NOMO-1 (cell line): ENCODE measurements around the gene ISG20L2.

Experiments
- DNase-seq, 2 experiments: peaks; one replicate each; lab custom pipeline; 2025; ENCODE audit not compliant: unreplicated experiment in 2 of 2; lab: John Stamatoyannopoulos, UW

The ISG20L2 gene

GRCh38 chr1:156742017-156742416 is 13.5 kb upstream of the ISG20L2 start:
- no peak for DNase-seq

DNA sequence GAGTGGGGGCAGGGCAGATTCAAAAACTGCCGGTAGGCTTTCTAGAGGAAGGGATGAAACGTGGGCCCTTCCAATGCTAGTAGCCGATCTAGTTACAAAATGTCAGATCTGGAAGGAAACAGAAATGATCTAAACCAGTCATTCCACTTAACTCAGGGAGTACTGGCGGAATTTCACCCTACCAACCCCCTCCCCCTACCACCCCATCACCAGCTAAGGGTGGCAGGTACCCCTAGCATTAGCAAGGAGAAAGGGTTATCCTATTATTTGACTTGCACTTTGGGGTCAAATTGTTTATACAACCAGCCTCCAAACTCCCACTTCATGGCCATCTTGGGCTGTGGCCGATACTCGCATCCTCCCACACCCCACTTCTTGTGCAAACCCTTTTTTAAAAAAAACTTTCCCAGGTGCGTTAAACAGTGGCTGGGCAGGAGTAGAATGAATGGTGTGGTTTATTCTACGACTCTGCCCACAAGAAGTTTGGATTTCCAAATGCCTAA is 13.0 kb upstream of the ISG20L2 start:
- DNase-seq = no peak

GRCh38 chr1:156740741-156741480 is 12.3 kb upstream of the ISG20L2 start, which contains the start of gene MRPL24:
Gene MRPL24, minus strand, starts transcription at chr1:156741088. Its CDS starts 2,384 bp downstream, at chr1:156738704.
- DNase-seq = peak; percentile 99

DNA sequence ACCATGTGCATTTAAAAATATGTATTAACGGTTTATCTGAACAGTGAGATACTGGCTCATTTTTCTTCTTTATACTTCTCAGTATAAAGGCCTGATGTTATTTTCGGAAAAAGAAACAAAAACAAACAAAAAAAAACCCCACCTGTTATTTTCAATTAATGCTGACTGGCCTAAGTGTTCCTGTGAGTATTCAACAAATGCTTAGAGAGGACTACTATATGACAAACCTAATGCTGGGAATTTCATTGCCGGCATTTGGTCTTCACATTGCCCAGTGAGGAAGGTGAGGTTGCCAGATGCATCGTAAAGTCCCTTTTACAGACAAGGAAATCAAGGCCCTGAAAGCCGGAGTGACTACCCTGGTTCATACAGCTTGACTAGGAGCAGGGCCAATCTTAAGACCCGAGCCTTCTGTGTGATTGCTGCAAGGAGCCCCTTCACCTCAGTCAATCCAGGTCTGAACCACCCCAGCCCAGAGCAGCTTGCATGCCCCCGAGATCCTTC is 11.7 kb upstream of the ISG20L2 start:
- DNase-seq = peak in 1 of 2 experiments; percentile 13

- no peak for DNase-seq
Measured at GRCh38 chr1:156738916-156739315, 10.3 kb upstream of the ISG20L2 start.

GRCh38 chr1:156738407-156738806 is 9.8 kb upstream of the ISG20L2 start:
- no peak for DNase-seq

DNA sequence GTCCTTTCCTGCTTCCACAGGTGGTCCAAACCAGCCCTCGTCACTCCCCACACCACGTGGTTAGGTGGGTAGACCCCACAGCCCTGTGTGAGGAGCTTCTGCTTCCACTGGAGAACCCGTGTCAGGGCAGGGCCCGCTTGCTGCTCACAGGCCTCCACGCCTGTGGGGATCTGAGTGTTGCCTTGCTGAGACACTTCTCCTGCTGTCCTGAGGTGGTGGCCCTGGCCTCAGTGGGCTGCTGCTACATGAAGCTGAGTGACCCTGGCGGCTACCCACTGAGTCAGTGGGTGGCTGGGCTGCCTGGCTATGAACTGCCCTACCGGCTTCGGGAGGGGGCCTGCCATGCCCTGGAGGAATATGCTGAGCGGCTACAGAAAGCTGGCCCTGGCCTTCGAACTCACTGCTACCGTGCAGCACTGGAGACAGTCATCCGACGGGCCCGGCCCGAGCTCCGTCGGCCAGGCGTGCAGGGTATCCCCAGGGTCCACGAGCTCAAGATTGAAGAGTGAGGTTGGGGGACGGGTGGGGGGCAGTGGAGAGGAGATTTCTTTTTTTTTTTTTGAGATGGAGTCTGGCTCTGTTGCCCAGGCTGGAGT is 5.5 kb upstream of the ISG20L2 start:
- DNase-seq = no peak

DNA sequence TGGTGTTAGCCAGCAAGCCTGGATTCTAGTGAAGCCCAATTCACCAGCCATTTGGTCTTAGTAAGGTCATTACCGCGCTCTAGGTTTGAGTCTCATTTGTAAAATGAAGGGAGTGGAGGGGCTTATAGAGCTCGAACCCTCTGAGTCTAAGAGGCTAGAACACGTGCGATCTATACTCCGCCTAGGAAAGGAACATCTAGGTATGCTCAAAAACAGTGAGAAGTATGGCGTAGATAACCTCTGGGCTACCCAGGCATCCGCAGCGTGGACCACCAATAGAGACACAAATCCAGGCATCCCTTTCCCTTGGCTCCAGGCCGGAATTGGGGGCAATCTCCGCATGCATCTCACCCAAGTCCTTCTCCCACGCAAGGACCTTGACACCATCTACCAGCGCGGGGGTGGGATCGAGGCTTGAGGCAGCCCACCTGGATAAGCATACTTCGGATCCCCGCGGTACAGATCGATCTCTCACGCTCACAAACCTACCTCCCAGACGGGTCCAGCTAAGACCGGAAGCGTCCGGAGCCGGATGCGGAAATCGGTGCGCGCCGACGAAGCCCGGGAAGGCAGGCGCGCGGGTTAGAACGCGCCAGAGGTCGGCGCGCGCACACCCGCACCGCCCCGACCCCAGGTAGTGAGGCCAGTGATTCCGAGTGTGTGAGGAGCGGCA is 504 bp downstream of the ISG20L2 start, which contains the start of gene METTL25B:
Gene METTL25B (plus strand): TSS at position 544 of the 673 bp plus-strand sequence. CDS start 636 bp downstream, outside the sequence.
- peak; percentile 67 to 90 for DNase-seq

- DNase-seq = peak in 1 of 2 experiments; percentile 6
Measured at GRCh38 chr1:156727492-156727891, 1.1 kb downstream of the ISG20L2 start.

- DNase-seq = peak; percentile 32 to 76
Measured at GRCh38 chr1:156726549-156727226, 1.9 kb downstream of the ISG20L2 start.

GRCh38 chr1:156725683-156726280 is 2.8 kb downstream of the ISG20L2 start:
- DNase-seq = peak; percentile 82 to 93

GRCh38 chr1:156721535-156721934 is 7.0 kb downstream of the ISG20L2 start:
- no peak for DNase-seq

DNA sequence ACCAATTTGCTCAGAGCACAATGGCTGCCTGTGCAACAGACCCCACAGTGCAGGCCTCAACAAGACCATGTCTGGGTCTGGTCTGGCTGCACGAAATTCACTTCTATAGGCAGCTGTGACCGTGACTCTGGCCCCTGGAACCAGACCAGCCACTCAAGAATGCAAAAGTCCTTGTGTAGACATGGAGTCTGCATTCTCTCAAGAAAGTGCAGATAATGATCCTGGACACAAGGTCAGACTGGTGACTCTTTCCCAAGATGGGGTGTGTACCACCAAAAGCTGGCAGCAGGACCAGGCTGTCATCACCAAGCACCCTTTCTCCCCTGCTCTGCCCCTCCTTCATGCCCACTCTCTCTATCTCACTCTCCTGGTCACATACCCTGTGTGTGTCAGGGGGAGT is 7.4 kb downstream of the ISG20L2 start:
- DNase-seq = no peak

- no peak for DNase-seq
Measured at GRCh38 chr1:156717351-156717750, 11.2 kb downstream of the ISG20L2 start.

DNA sequence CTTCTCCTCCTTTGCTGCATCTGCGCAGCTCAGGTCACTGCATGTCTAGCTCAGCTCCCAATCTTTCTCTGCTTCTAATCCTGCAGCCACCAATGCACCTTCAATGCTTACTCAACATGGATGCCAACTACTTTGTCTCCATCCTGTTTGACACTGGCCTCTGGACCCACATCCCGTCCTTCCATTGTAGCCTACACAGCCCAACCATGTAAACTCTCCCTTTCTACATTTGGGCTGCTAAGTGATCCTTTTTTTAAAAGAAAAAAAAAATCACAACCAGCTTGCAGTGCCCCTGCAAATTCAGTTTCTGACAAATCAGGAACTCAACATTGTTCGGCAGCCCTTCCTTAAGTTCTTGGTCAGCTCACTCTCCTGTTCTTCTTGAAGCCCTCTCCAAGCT is 13.7 kb downstream of the ISG20L2 start:
- DNase-seq = no peak

GRCh38 chr1:156712626-156713025 is 15.9 kb downstream of the ISG20L2 start:
- no peak for DNase-seq

DNA sequence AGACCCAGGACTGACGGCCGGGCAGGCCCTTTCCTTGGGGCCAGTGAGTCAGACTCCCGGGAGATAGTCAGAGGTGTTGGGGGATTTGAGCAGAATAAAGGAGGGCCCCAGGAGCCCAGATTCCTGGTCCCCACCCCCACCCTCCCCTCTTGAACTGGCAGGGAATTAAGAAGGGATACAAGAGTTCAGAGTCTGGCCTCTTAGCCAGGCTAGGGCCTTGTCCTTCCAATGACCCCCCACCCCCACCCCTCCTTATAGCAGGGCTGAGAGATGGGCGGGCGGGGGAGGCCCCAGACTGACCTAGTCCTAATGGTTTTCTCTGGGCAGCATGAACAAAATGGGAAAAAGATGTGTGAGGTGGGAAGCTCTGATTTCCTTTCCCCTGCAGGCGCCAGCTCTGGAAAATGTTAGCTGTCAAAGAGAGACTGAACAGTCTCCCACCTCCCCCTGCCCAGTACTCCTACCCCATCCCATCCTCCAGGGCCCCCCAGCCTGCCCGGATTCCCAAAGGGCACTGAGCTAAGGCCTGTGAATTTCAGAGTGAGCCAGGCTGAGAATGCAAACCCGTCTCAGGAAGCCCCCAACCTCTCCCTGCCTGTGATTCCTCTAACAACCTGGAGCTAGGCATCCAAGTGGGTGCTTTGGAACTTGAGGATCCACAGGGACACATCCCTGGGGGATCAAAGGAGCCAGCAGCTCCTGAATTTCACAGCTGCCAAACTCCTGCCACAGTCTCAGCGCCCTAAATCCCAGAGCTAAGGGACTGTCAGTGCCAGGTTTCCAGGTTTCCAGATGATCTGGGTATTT is 17.4 kb downstream of the ISG20L2 start:
- DNase-seq = no peak

GRCh38 chr1:156709757-156710489 is 18.6 kb downstream of the ISG20L2 start:
- no peak for DNase-seq

- DNase-seq = no peak
Measured at GRCh38 chr1:156709031-156709430, 19.5 kb downstream of the ISG20L2 start.
